CD14-positive monocyte (primary cell): Measurements from ENCODE around the gene RNASEH2C. TPM values are rescaled to one million over a fixed set of nuclear protein-coding genes. Genes with fewer than 3 reads are reported as not detected.

Experiments
- DNase-seq, 3 donors: peaks; one replicate each; pipeline ENCODE4 v3.0.0-alpha.2; 2011 to 2022
- H2AFZ ChIP-seq: 2 replicates; pipeline ENCODE4 v1.6.0; 2012; ENCODE audit warnings: mild to moderate bottlenecking, low read depth, low read length, inconsistent platforms; ENCODE audit not compliant: insufficient read depth, poor library complexity, severe bottlenecking
- H3K27ac ChIP-seq, 2 donors: 1 replicate in 1 of 2; 2 replicates in 1 of 2; pipeline ENCODE4 v1.5.1; 2012 to 2013; ENCODE audit warnings: low read length in 2 of 2, control low read depth in 1 of 2, inconsistent platforms in 1 of 2, low read depth in 1 of 2, mild to moderate bottlenecking in 1 of 2
- H3K27me3 ChIP-seq, 2 donors: one replicate each; pipeline versions ENCODE4 v1.6.0 to v1.6.1; 2011 to 2013; ENCODE audit warnings: low read length in 2 of 2; ENCODE audit not compliant: control insufficient read depth in 2 of 2, insufficient read depth in 2 of 2
- H3K36me3 ChIP-seq, 2 donors: replicated peaks in 1 of 2; 1 replicate in 1 of 2; 2 replicates in 1 of 2; pipeline versions ENCODE4 v1.5.1 to v1.6.1; 2012 to 2013; ENCODE audit warnings: low read length in 2 of 2, control low read depth in 1 of 2, inconsistent platforms in 1 of 2, mild to moderate bottlenecking in 1 of 2; ENCODE audit not compliant: insufficient read depth in 2 of 2, control insufficient read depth in 1 of 2
- H3K4me1 ChIP-seq, 2 donors: 1 replicate in 1 of 2; 2 replicates in 1 of 2; pipeline versions ENCODE4 v1.5.1 to v1.6.1; 2012 to 2013; ENCODE audit warnings: low read length in 2 of 2, control low read depth in 1 of 2, inconsistent platforms in 1 of 2, mild to moderate bottlenecking in 1 of 2, moderate library complexity in 1 of 2; ENCODE audit not compliant: insufficient read depth in 2 of 2, control insufficient read depth in 1 of 2
- H3K4me2 ChIP-seq: replicated peaks from 2 replicates; pipeline ENCODE3; 2012; ENCODE audit warnings: low read length, moderate library complexity, mild to moderate bottlenecking; ENCODE audit not compliant: poor library complexity, severe bottlenecking; ENCODE audit errors: extremely low read depth
- H3K4me3 ChIP-seq, 3 experiments: fragments of 200-600 bp in 1 of 3; sonication (generic) in 1 of 3; replicated peaks in 1 of 3; 1 replicate in 2 of 3; 2 replicates in 1 of 3; pipeline ENCODE4 v1.5.1; 2011 to 2013; ENCODE audit warnings: low read length in 3 of 3, mild to moderate bottlenecking in 3 of 3, control low read depth in 2 of 3, low read depth in 2 of 3, inconsistent platforms in 1 of 3, moderate library complexity in 1 of 3
- H3K79me2 ChIP-seq: 2 replicates; pipeline ENCODE4 v1.6.0; 2012; ENCODE audit warnings: mild to moderate bottlenecking, control low read depth, inconsistent platforms, low read length, moderate library complexity; ENCODE audit not compliant: insufficient read depth
- H3K9ac ChIP-seq: 2 replicates; pipeline ENCODE4 v1.6.0; 2017; ENCODE audit warnings: low read length, mild to moderate bottlenecking; ENCODE audit not compliant: insufficient read depth, poor library complexity, severe bottlenecking
- H3K9me3 ChIP-seq, 2 donors: replicated peaks in 1 of 2; 1 replicate in 1 of 2; 2 replicates in 1 of 2; pipeline versions ENCODE4 v1.5.1 to v1.6.1; 2012 to 2013; ENCODE audit warnings: low read length in 2 of 2, control low read depth in 1 of 2; ENCODE audit not compliant: control insufficient read depth in 1 of 2, insufficient read depth in 1 of 2
- H4K20me1 ChIP-seq: 2 replicates; pipeline ENCODE4 v1.6.0; 2012; ENCODE audit warnings: mild to moderate bottlenecking, low read length, control low read depth, moderate library complexity; ENCODE audit not compliant: insufficient read depth
- H3K27ac Mint-ChIP-seq, 7 donors: one replicate each; pipeline ENCODE4 v1.8.0; 2020; ENCODE audit warnings: mild to moderate bottlenecking in 7 of 7, mixed read lengths in 7 of 7, moderate library complexity in 6 of 7, inconsistent platforms in 2 of 7
- H3K27me3 Mint-ChIP-seq, 3 donors: one replicate each; pipeline ENCODE4 v1.8.0; 2021 to 2022; ENCODE audit warnings: low read depth in 3 of 3, mild to moderate bottlenecking in 3 of 3, mixed read lengths in 3 of 3, moderate library complexity in 3 of 3, inconsistent platforms in 1 of 3
- H3K36me3 Mint-ChIP-seq, 2 donors: one replicate each; pipeline ENCODE4 v1.8.0; 2020; ENCODE audit warnings: mixed read lengths in 2 of 2, inconsistent platforms in 1 of 2, mild to moderate bottlenecking in 1 of 2
- H3K4me1 Mint-ChIP-seq: one replicate; pipeline ENCODE4 v1.8.0; 2020; ENCODE audit warnings: mild to moderate bottlenecking, mixed read lengths
- H3K4me3 Mint-ChIP-seq, 2 donors: one replicate each; pipeline ENCODE4 v1.8.0; 2020; ENCODE audit warnings: mild to moderate bottlenecking in 2 of 2, mixed read lengths in 2 of 2, moderate library complexity in 1 of 2
- H3K9me3 Mint-ChIP-seq, 7 donors: one replicate each; pipeline ENCODE4 v1.8.0; 2020 to 2022; ENCODE audit warnings: mixed read lengths in 7 of 7, mild to moderate bottlenecking in 6 of 7, moderate library complexity in 6 of 7, inconsistent platforms in 2 of 7
- WGBS: methylation state at CpG from one replicate; pipeline ENCODE4 v1.1.5; 2013; ENCODE audit warnings: missing lambda C conversion rate; ENCODE audit not compliant: insufficient coverage; 5-methylcytosine and 5-hydroxymethylcytosine counted together
- intact Hi-C, 2 donors: fragments of 100-400 bp; cut with micrococcal nuclease; formaldehyde crosslinking; loops; one replicate each; pipeline versions ENCODE4 v1.15.0 to v1.15.1; 2023
- polyA plus RNA-seq, 3 donors: library from polyadenylated mRNA; depleted of rRNA in 1 of 3; unstranded in 2 of 3; stranded (reverse) in 1 of 3; fragments of 300-500 nt in 2 of 3; fragments of >200 nt in 1 of 3; fragmentation: Illumina TruSeq in 2 of 3; gene quantifications; 1 replicate in 2 of 3; 2 replicates in 1 of 3; pipeline ENCODE4 v1.2.3, GENCODE V29; 2012 to 2021
- TF ChIP-seq, protein P1 (sequence below): fragments of 200-600 bp; IDR thresholded peaks from one replicate; pipeline ENCODE4 v1.8.0; 2022; ENCODE audit warnings: antibody characterized with exemption, mild to moderate bottlenecking

Gene RNASEH2C
- polyA plus RNA-seq, 3 donors, result 33.3 to 131 (median 95.2) TPM

GRCh38 chr11:65726660-65727059, 6.1 kb upstream of the RNASEH2C start:
- peaks cover 0 to 3% (median under 1%) of the 10 kb centered on the region in 7 donors for H3K9me3 Mint-ChIP-seq
- no peak overlapping the region for H3K27ac Mint-ChIP-seq
- H3K27me3 Mint-ChIP-seq, result peaks cover 0 to 4% (median 0%) of the 10 kb centered on the region in 3 donors
- Histone ChIP-seq H2AFZ (no peak overlapping the region), H3K9ac (no peak overlapping the region), H3K36me3 (no peaks in the 10 kb centered on the region), H4K20me1 (no peaks in the 10 kb centered on the region), H3K27ac (no peak overlapping the region), H3K4me3 (no peak overlapping the region), H3K27me3 (no peaks in the 10 kb centered on the region), H3K4me1 (no peaks in the 10 kb centered on the region), H3K4me2 (no peak overlapping the region), H3K9me3 (no peaks in the 10 kb centered on the region), H3K79me2 (no peaks in the 10 kb centered on the region)
- no peak for DNase-seq
- 83% methylated on average over 5 of the region's 6 CpGs for WGBS
- TF ChIP-seq, protein P1, sequence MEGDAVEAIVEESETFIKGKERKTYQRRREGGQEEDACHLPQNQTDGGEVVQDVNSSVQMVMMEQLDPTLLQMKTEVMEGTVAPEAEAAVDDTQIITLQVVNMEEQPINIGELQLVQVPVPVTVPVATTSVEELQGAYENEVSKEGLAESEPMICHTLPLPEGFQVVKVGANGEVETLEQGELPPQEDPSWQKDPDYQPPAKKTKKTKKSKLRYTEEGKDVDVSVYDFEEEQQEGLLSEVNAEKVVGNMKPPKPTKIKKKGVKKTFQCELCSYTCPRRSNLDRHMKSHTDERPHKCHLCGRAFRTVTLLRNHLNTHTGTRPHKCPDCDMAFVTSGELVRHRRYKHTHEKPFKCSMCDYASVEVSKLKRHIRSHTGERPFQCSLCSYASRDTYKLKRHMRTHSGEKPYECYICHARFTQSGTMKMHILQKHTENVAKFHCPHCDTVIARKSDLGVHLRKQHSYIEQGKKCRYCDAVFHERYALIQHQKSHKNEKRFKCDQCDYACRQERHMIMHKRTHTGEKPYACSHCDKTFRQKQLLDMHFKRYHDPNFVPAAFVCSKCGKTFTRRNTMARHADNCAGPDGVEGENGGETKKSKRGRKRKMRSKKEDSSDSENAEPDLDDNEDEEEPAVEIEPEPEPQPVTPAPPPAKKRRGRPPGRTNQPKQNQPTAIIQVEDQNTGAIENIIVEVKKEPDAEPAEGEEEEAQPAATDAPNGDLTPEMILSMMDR, result no peak
- H3K36me3 Mint-ChIP-seq, result no peaks in the 10 kb centered on the region
- intact Hi-C loops, result no loop called here
- no peak overlapping the region for H3K4me3 Mint-ChIP-seq
- peaks cover 3% of the 10 kb centered on the region for H3K4me1 Mint-ChIP-seq

DNA sequence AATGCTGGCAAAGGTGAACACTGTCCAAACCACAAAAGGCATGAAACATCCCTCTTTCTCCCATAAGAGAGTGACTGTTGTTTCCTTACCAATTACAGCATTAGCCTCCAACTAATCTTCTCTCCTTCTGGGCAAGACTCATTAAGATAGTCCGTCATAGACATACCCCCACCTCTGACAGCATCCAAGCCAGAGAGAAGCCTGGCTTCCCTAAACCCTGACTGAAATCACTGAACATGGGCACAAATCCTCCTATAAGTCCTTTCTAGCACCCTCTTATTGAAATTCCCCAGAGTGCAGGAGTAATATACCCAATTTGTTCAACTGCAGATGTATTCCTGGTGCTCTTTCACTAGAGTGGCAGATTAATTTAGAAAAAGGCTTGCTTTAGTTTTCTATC, 1.7 kb upstream of the RNASEH2C start:
- Mint-ChIP-seq H3K9me3 (no peaks in the 10 kb centered on the region), H3K27me3 (peaks cover 0 to 4% (median 2%) of the 10 kb centered on the region in 3 donors)

More for the DNA sequence above, 1.7 kb upstream of the RNASEH2C start:
- Histone ChIP-seq H3K9ac (no peak overlapping the region), H3K27me3 (no peaks in the 10 kb centered on the region), H3K4me1 (peaks cover 21 to 30% of the 10 kb centered on the region in 2 donors), H3K4me3 (no peak overlapping the region), H3K79me2 (peaks cover 31% of the 10 kb centered on the region), H2AFZ (no peak overlapping the region), H3K9me3 (no peaks in the 10 kb centered on the region), H3K36me3 (peaks cover 22% of the 10 kb centered on the region in 2 donors), H3K27ac (no peak overlapping the region), H4K20me1 (peaks cover 31% of the 10 kb centered on the region), H3K4me2 (no peak overlapping the region)
- no peak for DNase-seq
- Mint-ChIP-seq H3K4me3 (no peak overlapping the region), H3K4me1 (peaks cover 33% of the 10 kb centered on the region), H3K36me3 (peaks cover 21 to 24% of the 10 kb centered on the region in 2 donors), H3K27ac (no peak overlapping the region)
- WGBS, result 100% methylated on average over 1 of the region's 1 CpG
- TF ChIP-seq, protein P1, result no peak
- intact Hi-C loops, result no loop called here
